MM.1S (cell line): ENCODE measurements around the gene LSAMP.

ENCODE experiments used
- DNase-seq: peaks from one replicate; pipeline ENCODE4 v3.0.0-alpha.2; 2015
- H2AFZ ChIP-seq: fragments of 300-600 bp; sonication (generic); 2 replicates; pipeline ENCODE4 v1.6.0; 2016; ENCODE audit warnings: antibody characterized with exemption, low read length
- H3F3A ChIP-seq: fragments of 300-600 bp; sonication (generic); 2 replicates; pipeline ENCODE4 v1.6.1; 2016; ENCODE audit warnings: mild to moderate bottlenecking, antibody characterized with exemption, low read length, moderate library complexity, mixed read lengths; ENCODE audit not compliant: insufficient read depth
- H3K27ac ChIP-seq: fragments of 300-600 bp; sonication (generic); 2 replicates; pipeline ENCODE4 v1.5.1; 2016; ENCODE audit warnings: mild to moderate bottlenecking, low read length
- H3K27me3 ChIP-seq: fragments of 300-600 bp; sonication (generic); replicated peaks from 2 replicates; pipeline ENCODE4 v1.6.0; 2016; ENCODE audit warnings: low read length; ENCODE audit not compliant: insufficient read depth
- H3K36me3 ChIP-seq: fragments of 300-600 bp; sonication (generic); replicated peaks from 2 replicates; pipeline ENCODE4 v1.6.1; 2016; ENCODE audit warnings: mild to moderate bottlenecking, low read length, mixed read lengths; ENCODE audit not compliant: insufficient read depth
- H3K4me1 ChIP-seq: fragments of 300-600 bp; sonication (generic); 2 replicates; pipeline ENCODE4 v1.6.1; 2016; ENCODE audit warnings: low read length, mixed read lengths
- H3K4me2 ChIP-seq: fragments of 300-600 bp; sonication (generic); 2 replicates; pipeline ENCODE4 v1.6.0; 2016; ENCODE audit warnings: low read depth, low read length
- H3K4me3 ChIP-seq: fragments of 300-600 bp; sonication (generic); 2 replicates; pipeline ENCODE4 v1.5.1; 2016; ENCODE audit warnings: low read length, mixed read lengths
- H3K79me2 ChIP-seq: fragments of 300-600 bp; sonication (generic); 2 replicates; pipeline ENCODE4 v1.6.1; 2016; ENCODE audit warnings: mixed run types, low read length, mixed read lengths
- H3K9ac ChIP-seq: fragments of 300-600 bp; sonication (generic); 2 replicates; pipeline ENCODE4 v1.6.1; 2016; ENCODE audit warnings: low read length, mixed read lengths
- H3K9me2 ChIP-seq: fragments of 300-600 bp; sonication (generic); replicated peaks from 2 replicates; pipeline ENCODE4 v1.6.1; 2016; ENCODE audit warnings: mild to moderate bottlenecking, low read length, mixed read lengths; ENCODE audit not compliant: insufficient read depth
- H3K9me3 ChIP-seq: fragments of 300-600 bp; sonication (generic); replicated peaks from 2 replicates; pipeline ENCODE4 v1.6.1; 2016; ENCODE audit warnings: mild to moderate bottlenecking, low read length, mixed read lengths; ENCODE audit not compliant: insufficient read depth
- H4K20me1 ChIP-seq: fragments of 300-600 bp; sonication (generic); 2 replicates; pipeline ENCODE4 v1.6.1; 2016; ENCODE audit warnings: mild to moderate bottlenecking, low read length, moderate library complexity, mixed read lengths; ENCODE audit not compliant: insufficient read depth
- CTCF ChIP-seq: fragments of 300-600 bp; sonication (generic); IDR thresholded peaks from 2 replicates; pipeline ENCODE4 v1.5.1; 2016; ENCODE audit warnings: antibody characterized with exemption, low read length, mixed read lengths
- EZH2 ChIP-seq: fragments of 300-600 bp; sonication (generic); optimal IDR thresholded peaks from 2 replicates; pipeline ENCODE3; 2017; ENCODE audit warnings: low read depth, mild to moderate bottlenecking, antibody characterized with exemption, low read length, mixed read lengths
- EZH2phosphoT487 ChIP-seq: fragments of 300-600 bp; sonication (generic); IDR thresholded peaks from 2 replicates; pipeline ENCODE4 v1.6.1; 2018; ENCODE audit warnings: antibody characterized with exemption, low read length

The LSAMP gene

GRCh38 chr3:116444819-116445310, 422 bp downstream of the LSAMP start:
- no peak overlapping the region for H3K9ac ChIP-seq
- DNase-seq: no peak
- H3K36me3 ChIP-seq: no peaks in the 10 kb centered on the region
- H3K4me3 ChIP-seq: no peak overlapping the region
- H3K4me1 ChIP-seq: no peaks in the 10 kb centered on the region
- no peaks in the 10 kb centered on the region for H3F3A ChIP-seq
- no peak overlapping the region for H2AFZ ChIP-seq
- TF ChIP-seq EZH2: no peak
- TF ChIP-seq EZH2phosphoT487: no peak
- TF ChIP-seq CTCF: no peak
- H3K9me2 ChIP-seq: no peaks in the 10 kb centered on the region
- H3K4me2 ChIP-seq: no peak overlapping the region
- no peaks in the 10 kb centered on the region for H3K9me3 ChIP-seq
- H3K27me3 ChIP-seq: no peaks in the 10 kb centered on the region
- no peak overlapping the region for H3K27ac ChIP-seq
- no peaks in the 10 kb centered on the region for H4K20me1 ChIP-seq
- H3K79me2 ChIP-seq: no peaks in the 10 kb centered on the region

GRCh38 chr3:116444115-116444747, 1.1 kb downstream of the LSAMP start:
- H3K4me3 ChIP-seq: no peak overlapping the region
- no peaks in the 10 kb centered on the region for H3K9me2 ChIP-seq
- H2AFZ ChIP-seq: no peak overlapping the region
- H3K4me1 ChIP-seq: no peaks in the 10 kb centered on the region
- no peak overlapping the region for H3K9ac ChIP-seq
- no peaks in the 10 kb centered on the region for H3F3A ChIP-seq
- no peaks in the 10 kb centered on the region for H3K9me3 ChIP-seq
- H4K20me1 ChIP-seq: no peaks in the 10 kb centered on the region
- TF ChIP-seq CTCF (no peak), EZH2phosphoT487 (no peak), EZH2 (no peak)
- H3K27ac ChIP-seq: no peak overlapping the region
- no peak for DNase-seq
- no peak overlapping the region for H3K4me2 ChIP-seq
- no peaks in the 10 kb centered on the region for H3K36me3 ChIP-seq
- H3K79me2 ChIP-seq: no peaks in the 10 kb centered on the region
- no peaks in the 10 kb centered on the region for H3K27me3 ChIP-seq

- TF ChIP-seq EZH2: no peak
- Histone ChIP-seq H3K79me2 (no peaks in the 10 kb centered on the region), H3K4me3 (no peak overlapping the region)
Observed at GRCh38 chr3:116443191-116443661, 2.1 kb downstream of the LSAMP start.

More at GRCh38 chr3:116443191-116443661, 2.1 kb downstream of the LSAMP start:
- Histone ChIP-seq H3K4me2 (no peak overlapping the region), H2AFZ (no peak overlapping the region), H3K27ac (no peak overlapping the region), H3K27me3 (no peaks in the 10 kb centered on the region), H3K36me3 (no peaks in the 10 kb centered on the region), H3K9me2 (no peaks in the 10 kb centered on the region), H4K20me1 (no peaks in the 10 kb centered on the region), H3F3A (no peaks in the 10 kb centered on the region), H3K4me1 (no peaks in the 10 kb centered on the region), H3K9me3 (no peaks in the 10 kb centered on the region), H3K9ac (no peak overlapping the region)
- DNase-seq: no peak
